HT1080 (cell line): ENCODE data around the gene ARHGAP28. TPM values are rescaled to one million over a fixed set of nuclear protein-coding genes. Genes with fewer than 3 reads are reported as not detected.

Experiments used
- DNase-seq: peaks from one replicate; pipeline ENCODE4 v3.0.0-alpha.2; 2015; ENCODE audit warnings: low read depth
- total RNA-seq: library from RNA; depleted of rRNA; stranded (reverse); fragments of >200 nt; shearing (Covaris generic); gene quantifications from 2 replicates; pipeline ENCODE4 v1.2.3, GENCODE V29; 2014

ARHGAP28 gene
- total RNA-seq, 1 experiment from 2014 or later: 2.5 TPM

GRCh38 chr18:6868033-6868432 is 138.5 kb downstream of the ARHGAP28 start:
- DNase-seq: no peak

GRCh38 chr18:6871566-6871965 is 142.1 kb downstream of the ARHGAP28 start:
- DNase-seq: no peak

- DNase-seq: no peak
Measured at GRCh38 chr18:6873040-6873751, 143.7 kb downstream of the ARHGAP28 start.

- DNase-seq: no peak
Measured at GRCh38 chr18:6874315-6874714, 144.8 kb downstream of the ARHGAP28 start.

- no peak for DNase-seq
Measured at GRCh38 chr18:6875749-6876148, 146.2 kb downstream of the ARHGAP28 start.

GRCh38 chr18:6876641-6877041 is 147.1 kb downstream of the ARHGAP28 start:
- DNase-seq: no peak

- no peak for DNase-seq
Measured at GRCh38 chr18:6877288-6877687, 147.8 kb downstream of the ARHGAP28 start.

- DNase-seq: no peak
Measured at GRCh38 chr18:6878556-6879297, 149.2 kb downstream of the ARHGAP28 start.

- DNase-seq: no peak
Measured at GRCh38 chr18:6879508-6880195, 150.1 kb downstream of the ARHGAP28 start.

GRCh38 chr18:6881034-6881820 is 151.7 kb downstream of the ARHGAP28 start:
- DNase-seq: no peak

- no peak for DNase-seq
Measured at GRCh38 chr18:6882401-6882800, 152.9 kb downstream of the ARHGAP28 start.

- no peak for DNase-seq
Measured at GRCh38 chr18:6885006-6885481, 155.5 kb downstream of the ARHGAP28 start.

- DNase-seq: peak; percentile 37
Measured at GRCh38 chr18:6885992-6886796, 156.7 kb downstream of the ARHGAP28 start.

- DNase-seq: no peak
Measured at GRCh38 chr18:6886797-6887330, 157.3 kb downstream of the ARHGAP28 start.

GRCh38 chr18:6891788-6892187 is 162.3 kb downstream of the ARHGAP28 start:
- DNase-seq: no peak

- no peak for DNase-seq
Measured at GRCh38 chr18:6901286-6901926, 171.9 kb downstream of the ARHGAP28 start.

GRCh38 chr18:6917072-6917471 is 187.6 kb downstream of the ARHGAP28 start:
- no peak for DNase-seq

GRCh38 chr18:6920099-6920955 is 190.8 kb downstream of the ARHGAP28 start:
- DNase-seq: peak; percentile 70

GRCh38 chr18:6921571-6921970 is 192.1 kb downstream of the ARHGAP28 start:
- no peak for DNase-seq
